Astrocyte (in vitro differentiated cells and primary cell): ENCODE results near the gene TYRP1.

Experiments
- CTCF ChIP-seq: IDR thresholded peaks from 2 replicates; pipeline ENCODE4 v1.5.1; 2011; ENCODE audit warnings: low read depth, mild to moderate bottlenecking, inconsistent platforms, low read length, moderate library complexity; ENCODE audit not compliant: insufficient read depth
- EZH2 ChIP-seq: IDR thresholded peaks from 2 replicates; pipeline ENCODE4 v1.6.1; 2012; ENCODE audit warnings: mild to moderate bottlenecking, low read length, inconsistent platforms; ENCODE audit not compliant: insufficient read depth

GRCh38 chr9:12698266-12698665 lies 5.1 kb downstream of the TYRP1 start:
- TF ChIP-seq CTCF (no peak), EZH2 (no peak)
